Mammary epithelial cell (primary cell): Measurements from ENCODE around the gene ZNF584.

Source experiments
- CTCF ChIP-seq, 2 donors: IDR thresholded peaks in 1 of 2; conservative IDR thresholded peaks in 1 of 2; 2 replicates each; pipeline ENCODE4 v1.5.1; 2011 to 2012; ENCODE audit warnings: inconsistent platforms in 2 of 2, low read length in 2 of 2, mild to moderate bottlenecking in 2 of 2, control low read depth in 1 of 2, low read depth in 1 of 2; ENCODE audit not compliant: insufficient read depth in 1 of 2; ENCODE audit errors: extremely low read depth in 1 of 2
- EZH2 ChIP-seq: IDR thresholded peaks from 2 replicates; pipeline ENCODE4 v1.6.1; 2012; ENCODE audit warnings: low read length, inconsistent platforms, borderline replicate concordance

DNA sequence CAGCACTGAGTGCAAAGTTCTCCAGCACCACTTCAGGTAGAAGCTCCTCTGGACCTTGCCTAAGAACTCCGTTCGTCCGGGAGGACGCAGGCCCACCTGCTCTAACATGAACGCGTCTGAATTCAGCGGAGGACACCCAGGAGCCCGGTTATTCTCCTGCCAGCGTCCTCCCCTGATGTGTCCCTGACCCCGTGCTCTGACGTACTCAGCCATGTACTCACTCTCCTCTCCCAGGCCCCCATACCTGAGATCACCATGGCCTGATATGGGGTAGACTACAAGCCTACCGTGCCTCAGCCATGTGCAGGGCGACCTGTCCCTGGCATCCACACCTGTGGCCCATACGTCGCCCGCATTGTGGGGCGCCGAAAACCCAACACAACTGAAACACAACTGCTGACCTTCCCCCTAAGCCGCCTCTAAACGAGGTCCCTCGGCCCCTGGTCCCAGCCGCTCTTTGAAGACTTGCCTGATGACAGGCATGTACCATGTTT is 744 bp upstream of the ZNF584 start:
- TF ChIP-seq CTCF (conservative IDR thresholded peaks at IDR 0.05 in 1 of 2, IDR thresholded peaks at IDR 0.05 in 1 of 2; ENCODE audit: extremely low read depth in 1 of 2, insufficient read depth in 1 of 2, low read depth in 1 of 2, low read length in 2 of 2) (no peak), EZH2 (no peak)
